ENCODE data around the gene HMGA1.

HMGA1 gene

DNA sequence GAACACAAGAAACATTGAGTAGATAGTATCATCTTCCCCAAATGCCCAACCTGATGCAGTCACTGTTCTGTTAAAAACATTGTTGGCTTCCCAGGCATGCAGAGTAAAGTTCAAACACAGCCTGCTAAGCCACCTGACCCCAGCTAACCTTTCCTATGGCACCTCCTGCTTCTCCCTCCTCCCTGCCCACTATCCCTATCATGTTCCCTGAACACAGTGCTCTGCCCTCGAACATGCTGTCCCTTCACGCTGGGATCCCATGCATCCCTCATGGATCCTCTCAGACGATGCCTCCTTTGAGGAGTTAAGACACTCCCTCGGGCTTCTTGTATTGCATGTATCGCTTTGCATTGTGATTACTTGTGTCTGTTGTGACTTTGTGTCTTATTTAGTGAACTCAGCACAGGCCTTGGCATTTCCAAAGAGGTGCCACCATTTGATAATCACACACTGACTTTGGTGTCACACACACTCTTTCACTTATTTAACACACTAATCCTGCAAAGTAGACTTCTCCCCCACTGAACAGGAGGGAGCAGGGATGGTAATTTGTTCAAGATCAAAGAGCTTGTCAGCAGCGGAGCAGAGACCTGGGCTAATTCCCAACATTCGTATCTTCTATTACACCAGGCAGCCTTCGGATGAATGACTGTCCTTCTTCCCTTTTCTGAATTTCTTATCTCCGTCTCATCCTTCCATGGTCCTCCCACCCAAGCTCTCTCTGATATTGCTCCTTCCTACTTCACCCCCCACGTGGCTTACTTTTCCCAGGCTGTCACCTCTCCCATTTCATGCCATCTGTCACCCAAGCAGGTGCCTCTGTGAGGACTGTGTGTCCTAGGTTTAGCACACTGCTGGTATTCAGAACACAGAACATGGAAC lies 40.4 kb downstream of the HMGA1 start:
- peak in 6 of 42 donors; percentile 15 to 49 (median 33) for DNase-seq
- intact Hi-C loops (cut with DNase I), result no loop called here

- intact Hi-C loops (cut with DNase I), result no loop called here
- no peak for DNase-seq
These were observed 41.1 kb downstream of the HMGA1 start for GRCh38 chr6:34277763-34278112.

GRCh38 chr6:34278833-34279232 lies 42.2 kb downstream of the HMGA1 start:
- DNase-seq, result no peak
- intact Hi-C loops (cut with DNase I), result no loop called here

- intact Hi-C loops (cut with DNase I), result loop anchor here (10.0 kb wide), 1 partner anchor 115 kb away; the partner anchor contains the start of gene NUDT3
- DNase-seq, result no peak
These were observed 43.5 kb downstream of the HMGA1 start for GRCh38 chr6:34280216-34280615.

DNA sequence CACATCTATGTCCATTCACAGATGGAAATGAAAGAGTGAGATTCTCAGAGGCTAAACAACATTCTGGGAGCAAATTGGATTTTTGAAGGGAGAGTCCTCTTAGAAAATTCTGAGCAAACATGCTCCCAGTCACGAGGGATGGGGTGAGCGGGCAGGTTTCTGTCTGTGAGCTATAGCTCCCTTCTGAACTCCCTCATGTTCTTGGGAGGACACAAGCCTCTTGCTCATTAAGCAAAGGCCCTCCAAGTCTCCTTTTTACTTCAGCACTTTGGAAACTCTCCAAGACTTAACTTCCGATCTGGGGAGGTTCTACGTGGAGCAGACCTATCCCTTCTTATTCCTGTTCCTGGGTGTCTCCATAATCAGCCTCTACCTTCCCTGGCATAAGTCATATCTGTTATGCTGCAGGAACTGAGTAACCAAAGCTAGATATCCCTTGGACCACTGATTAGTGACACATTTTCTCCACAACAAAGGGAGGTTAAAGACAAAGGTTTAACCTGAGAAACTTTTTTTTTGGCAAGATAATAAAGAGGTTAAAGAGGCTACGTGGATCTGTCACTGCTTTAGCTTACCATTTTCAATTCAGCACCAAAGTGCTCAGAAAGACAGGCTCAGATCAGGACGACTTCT lies 45.1 kb downstream of the HMGA1 start:
- intact Hi-C loops (cut with DNase I), result loop anchor here (10.0 kb wide), 1 partner anchor 113 kb away; the partner anchor contains the start of gene NUDT3
- no peak for DNase-seq

GRCh38 chr6:34284563-34285447 lies 48.1 kb downstream of the HMGA1 start:
- intact Hi-C loops (cut with DNase I), result loop anchor here (10.0 kb wide), 1 partner anchor 110 kb away; the partner anchor contains the start of gene NUDT3
- peak; percentile 17 to 81 (median 56) for DNase-seq

DNA sequence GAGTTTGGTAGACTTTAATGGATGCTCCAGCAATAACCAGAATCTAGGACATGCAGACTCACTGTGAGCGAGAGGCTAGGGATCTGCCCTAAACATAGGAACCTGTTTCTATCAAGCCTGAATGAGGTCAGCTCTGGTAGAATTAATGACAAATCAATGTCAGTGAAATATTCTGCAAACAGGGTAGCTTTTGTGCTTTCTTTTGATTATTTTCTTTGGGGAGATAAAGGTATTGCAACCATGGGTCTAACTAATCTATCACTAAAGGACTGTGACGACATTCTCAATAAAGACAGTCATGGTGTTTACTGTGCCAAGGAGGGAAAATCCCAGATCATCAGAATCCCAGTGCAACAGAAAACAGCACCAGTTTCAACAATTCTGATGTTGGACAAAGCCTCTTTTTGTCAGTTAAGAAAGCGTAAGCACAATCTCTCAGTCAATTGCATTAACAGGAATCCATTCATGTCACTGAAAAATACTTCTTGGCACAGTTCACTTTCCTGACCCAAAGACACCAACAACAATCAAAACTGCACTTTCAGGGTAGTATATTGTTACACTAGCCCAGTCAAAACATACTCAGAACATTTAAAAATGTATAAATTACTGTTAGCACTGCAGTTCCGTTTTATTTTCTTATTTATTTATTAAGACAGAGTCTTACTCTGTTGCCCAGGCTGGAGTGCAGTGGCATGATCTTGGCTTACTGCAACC lies 48.9 kb downstream of the HMGA1 start:
- peak in 5 of 42 donors; percentile 19 to 54 (median 33) for DNase-seq
- intact Hi-C loops (cut with DNase I), result loop anchor here (10.0 kb wide), 1 partner anchor 109 kb away; the partner anchor contains the start of gene NUDT3

DNA sequence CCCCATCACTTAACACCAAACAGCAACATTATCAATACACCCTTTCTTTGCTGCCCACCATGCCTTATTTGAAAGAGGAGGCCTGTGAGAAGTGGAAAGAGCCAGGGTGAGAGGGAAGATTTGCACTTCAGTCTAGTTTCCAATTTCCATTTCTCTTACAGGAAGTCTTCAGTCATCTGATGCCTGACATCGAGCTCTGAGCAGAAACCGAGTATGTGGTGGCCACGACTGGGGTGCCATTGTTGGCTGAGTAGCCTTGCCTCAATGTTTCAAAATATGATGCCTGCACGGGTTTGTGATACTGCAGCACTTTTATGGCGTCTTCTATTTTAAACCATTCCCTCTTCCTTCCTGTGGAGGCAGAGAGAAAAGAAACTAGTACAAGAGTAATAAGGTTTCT lies 51.9 kb downstream of the HMGA1 start:
- peak in 3 of 42 donors; percentile 18 to 56 (median 26) for DNase-seq

DNA sequence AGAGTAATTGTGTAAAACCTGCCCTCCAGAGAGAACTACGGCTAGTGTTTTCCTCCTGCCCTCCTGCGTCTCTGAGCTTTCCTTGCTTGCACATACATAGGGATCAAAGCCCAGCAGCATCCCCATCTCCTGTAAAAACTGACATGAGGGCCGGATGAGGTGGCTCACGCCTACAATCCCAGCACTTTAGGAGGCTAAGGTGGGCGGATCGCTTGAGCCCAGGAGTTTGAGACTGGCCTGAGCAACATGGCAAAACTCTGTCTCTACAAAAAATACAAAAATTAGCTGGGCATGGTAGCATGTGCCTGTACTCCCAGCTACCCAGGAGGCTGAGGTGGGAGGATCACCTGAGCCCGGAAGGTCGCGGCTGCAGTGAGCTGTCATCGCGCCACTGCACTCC lies 52.5 kb downstream of the HMGA1 start:
- DNase-seq, result no peak
- intact Hi-C loops (cut with DNase I), result loop anchor here (10.0 kb wide), 1 partner anchor 106 kb away; the partner anchor contains the start of gene NUDT3

More for the DNA sequence above, 51.9 kb downstream of the HMGA1 start:
- intact Hi-C loops (cut with DNase I), result loop anchor here (10.0 kb wide), 1 partner anchor 106 kb away; the partner anchor contains the start of gene NUDT3

DNA sequence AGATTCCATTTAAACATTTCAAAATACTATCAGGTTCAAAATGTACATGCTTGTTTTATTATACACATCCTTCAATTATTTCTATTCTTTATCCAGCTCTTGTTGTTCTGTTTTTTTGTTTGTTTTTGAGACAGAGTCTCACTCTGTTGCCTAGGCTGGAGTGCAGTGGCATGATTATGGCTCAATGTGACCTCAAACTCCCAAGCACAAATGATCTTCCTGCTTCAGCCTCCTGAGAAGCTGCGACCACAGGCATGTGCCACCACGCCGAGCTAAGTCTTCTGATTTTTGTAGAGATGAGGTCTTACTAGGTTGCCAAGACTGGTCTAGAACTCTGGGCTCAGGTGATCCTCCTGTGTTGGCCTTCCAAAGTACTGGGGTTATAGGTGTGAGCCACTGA lies 56.3 kb downstream of the HMGA1 start:
- no peak for DNase-seq
- intact Hi-C loops (cut with DNase I), result no loop called here

DNA sequence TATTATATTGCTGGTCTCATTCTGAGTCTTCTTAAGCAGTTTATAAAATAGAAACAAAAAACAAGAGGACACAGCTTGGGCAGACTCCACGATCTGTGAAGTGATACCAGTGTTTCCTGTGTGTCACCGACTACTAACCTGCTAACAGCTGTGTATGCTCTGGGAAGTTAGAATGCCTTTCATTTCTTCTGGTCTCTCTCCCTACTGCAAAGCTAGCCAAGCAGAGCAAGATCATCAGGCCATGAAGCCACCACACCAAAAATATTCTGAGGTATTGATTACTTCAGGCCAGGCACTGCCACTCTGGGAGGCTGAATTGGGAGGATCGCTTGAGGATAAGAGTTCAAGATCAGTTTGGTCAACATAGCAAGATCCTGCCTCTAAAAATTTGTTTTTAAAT lies 59.0 kb downstream of the HMGA1 start:
- no peak for DNase-seq
- intact Hi-C loops (cut with DNase I), result no loop called here

All from head of caudate nucleus (tissue), 42 donors.